LNCAP (cell line): ENCODE data around the gene ATP5PB.

Source experiments
- TF ChIP-seq, protein P1 (sequence below): fragments of 450-650 bp; IDR thresholded peaks from 2 replicates; pipeline ENCODE4 v1.5.1; 2017; ENCODE audit warnings: mild to moderate bottlenecking

Gene ATP5PB

DNA sequence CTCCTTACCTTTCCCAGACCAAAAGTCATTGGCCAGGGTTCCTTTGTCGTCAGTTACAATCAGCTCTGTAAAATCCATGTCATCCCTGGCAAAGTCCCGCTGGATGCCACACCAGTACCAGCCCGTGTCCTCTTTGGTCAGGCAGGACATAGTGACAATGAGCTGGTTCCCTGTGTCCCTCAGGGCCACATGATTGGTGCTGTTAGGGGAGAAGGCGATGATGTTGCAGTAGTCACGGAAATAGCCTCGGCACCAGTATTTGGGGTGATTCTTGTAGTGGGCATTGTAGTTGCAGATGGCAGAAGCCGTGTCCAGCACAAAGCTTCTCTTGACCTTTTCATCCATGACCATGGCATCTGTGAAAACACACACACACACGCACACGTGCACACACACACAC lies 39.4 kb downstream of the ATP5PB start:
- TF ChIP-seq, protein P1, sequence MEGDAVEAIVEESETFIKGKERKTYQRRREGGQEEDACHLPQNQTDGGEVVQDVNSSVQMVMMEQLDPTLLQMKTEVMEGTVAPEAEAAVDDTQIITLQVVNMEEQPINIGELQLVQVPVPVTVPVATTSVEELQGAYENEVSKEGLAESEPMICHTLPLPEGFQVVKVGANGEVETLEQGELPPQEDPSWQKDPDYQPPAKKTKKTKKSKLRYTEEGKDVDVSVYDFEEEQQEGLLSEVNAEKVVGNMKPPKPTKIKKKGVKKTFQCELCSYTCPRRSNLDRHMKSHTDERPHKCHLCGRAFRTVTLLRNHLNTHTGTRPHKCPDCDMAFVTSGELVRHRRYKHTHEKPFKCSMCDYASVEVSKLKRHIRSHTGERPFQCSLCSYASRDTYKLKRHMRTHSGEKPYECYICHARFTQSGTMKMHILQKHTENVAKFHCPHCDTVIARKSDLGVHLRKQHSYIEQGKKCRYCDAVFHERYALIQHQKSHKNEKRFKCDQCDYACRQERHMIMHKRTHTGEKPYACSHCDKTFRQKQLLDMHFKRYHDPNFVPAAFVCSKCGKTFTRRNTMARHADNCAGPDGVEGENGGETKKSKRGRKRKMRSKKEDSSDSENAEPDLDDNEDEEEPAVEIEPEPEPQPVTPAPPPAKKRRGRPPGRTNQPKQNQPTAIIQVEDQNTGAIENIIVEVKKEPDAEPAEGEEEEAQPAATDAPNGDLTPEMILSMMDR, result no peak

DNA sequence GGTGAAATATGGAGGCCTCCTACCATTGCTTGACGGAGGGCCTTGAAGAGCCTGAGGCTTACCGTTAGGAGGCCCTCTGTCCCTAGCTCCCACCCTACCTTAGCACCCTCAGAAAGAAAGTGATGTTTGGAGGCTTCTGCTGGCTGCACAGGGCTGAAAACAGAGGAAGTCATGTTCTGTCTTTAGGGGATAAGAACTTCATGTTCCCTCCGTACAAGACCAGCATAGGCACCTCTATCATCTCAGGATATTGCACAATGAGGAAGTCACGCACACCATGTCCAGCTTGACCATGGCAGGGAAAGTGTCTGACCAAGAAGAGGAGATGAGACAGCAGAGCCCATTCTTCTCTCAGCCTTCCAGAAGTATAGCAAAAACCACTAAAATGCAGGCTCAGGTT lies 40.3 kb downstream of the ATP5PB start:
- TF ChIP-seq, protein P1, result no peak

DNA sequence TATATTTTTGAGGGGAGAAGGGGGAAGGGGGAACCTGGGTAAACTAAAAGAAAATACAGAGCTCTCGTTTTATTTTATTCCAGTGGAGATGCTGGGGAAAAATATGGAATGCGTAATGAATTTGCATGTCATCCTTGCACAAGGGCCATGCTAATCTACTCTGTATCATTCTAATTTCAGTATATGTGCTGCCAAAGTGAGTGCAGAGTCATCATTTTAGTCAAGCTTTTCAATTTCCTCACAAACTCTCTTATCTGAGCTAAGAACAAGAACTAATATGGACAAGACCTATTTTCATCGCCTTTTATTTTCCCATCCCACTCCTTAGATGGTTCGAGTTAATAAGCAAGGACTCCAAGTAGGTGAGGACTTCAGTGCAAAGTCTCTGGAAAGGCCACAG lies 41.0 kb downstream of the ATP5PB start:
- TF ChIP-seq, protein P1, result no peak

DNA sequence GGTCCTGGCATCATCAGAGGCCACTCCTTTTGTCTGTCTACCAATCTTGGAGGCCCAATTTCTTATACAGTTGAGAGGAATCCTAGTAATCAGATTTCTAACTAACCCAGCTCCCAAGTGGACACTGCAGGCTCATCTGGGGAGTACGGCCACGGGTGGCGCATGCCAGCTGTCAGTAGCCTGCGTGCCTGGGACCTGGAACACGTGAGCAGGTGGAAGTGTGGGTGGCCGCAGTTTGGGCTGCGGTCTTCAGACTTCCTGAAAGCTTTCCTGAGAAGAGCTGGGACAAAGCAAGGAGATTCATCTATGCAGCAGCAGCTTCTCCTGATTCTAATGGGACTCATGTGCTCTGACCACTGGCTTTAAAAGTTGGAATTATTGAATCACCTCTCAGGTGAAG lies 41.8 kb downstream of the ATP5PB start:
- TF ChIP-seq, protein P1, result no peak

DNA sequence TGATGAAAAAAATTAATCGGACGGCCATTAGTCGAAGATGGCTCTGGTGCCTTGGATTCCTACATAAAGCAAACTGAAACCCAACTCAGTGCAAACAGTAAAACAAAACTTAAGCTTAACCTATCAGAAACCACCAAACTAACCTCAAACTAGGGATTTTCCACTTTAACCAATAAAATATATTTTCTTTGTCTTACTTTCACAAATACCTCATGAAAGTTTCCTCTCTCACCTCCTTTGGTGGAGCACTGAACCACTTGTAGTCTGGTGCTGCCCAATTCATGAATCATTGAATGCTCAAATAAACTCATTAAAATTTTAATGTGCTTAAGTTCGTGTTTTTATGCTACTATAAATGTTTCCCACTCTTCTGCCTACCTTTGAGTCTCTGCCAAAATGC lies 47.1 kb downstream of the ATP5PB start:
- TF ChIP-seq, protein P1, result no peak

DNA sequence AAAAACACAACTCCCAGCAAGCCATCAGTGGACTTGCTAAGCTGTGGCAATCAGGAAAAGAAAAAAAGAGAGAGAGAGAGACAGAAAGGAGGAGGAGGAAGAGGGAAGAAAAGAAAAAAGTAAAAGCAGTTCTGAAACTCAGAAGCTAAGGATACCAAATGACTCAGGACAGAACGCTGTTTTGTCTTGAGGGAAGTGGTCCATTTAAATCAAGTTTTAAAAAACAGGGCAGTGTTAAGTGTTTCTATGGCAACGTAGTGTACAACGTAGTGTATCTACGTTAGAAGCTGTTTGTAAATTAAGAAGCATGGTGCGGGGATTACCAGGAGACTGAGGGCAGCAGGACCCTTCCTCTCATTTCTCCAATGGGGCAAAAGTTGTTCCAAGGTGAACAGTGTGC lies 48.3 kb downstream of the ATP5PB start:
- TF ChIP-seq, protein P1, result no peak

DNA sequence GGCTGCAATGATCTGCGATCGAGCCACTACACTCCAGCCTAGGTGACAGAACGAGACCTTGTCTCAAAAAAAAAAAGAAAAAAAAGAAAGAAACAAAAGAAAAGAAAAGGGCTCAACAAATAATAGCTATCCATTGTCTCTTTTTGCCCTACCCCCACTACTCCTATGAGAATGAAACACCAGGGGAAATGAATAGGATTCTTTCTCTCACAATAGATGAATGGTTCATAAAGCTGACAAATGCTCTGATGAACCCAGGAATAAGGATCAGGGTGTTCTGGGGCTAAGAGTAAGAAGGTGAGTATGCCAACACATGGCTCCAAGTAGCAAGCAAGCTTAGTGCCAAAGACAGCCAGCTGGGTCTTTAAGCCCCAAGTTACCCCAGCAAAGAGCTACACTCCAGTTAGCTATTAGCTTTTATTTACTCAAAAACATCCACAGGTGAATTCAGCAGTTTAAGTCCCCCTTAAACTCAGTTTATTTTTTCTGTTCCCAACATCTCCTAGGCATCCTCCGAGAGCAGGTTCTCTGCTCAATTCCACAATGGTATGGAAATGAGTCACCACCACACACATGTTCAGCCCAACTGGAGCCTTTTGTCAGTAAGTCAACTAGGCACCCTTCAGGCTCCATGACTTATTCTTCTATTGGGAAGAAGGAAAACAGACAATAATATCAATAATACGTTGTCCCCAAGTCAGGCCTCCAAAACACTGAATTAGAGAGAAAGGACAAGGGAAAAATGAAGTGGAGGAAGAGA lies 49.9 kb downstream of the ATP5PB start:
- TF ChIP-seq, protein P1, result no peak

DNA sequence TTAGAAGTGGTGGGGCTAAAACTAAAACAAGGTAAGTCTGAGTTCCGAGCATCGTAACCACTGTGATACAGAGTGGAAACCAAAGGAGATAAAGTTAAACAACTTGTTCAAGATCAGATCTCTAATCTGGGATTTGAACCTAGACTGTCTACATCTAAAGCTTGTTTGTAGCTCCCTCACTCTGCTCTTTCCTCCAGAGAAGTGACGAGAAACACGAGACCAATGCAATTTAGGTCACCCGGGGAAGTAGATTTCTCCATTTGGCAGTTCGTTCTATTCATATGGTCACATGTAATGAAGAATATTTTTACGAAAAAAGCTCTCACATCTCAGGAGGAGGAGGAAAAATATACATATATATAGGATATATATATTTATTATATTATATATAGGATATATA lies 52.4 kb downstream of the ATP5PB start:
- TF ChIP-seq, protein P1, result no peak
